ENCODE results near the gene RUNX2.

GRCh38 chr6:45469663-45470062, 141.5 kb downstream of the RUNX2 start:
- TF ChIP-seq CTCF (IDR thresholded peaks at IDR 0.05) (no peak), POLR2A (IDR thresholded peaks at IDR 0.05) (no peak)

Measured in uterus (tissue), 2 donors.